ENCODE measurements around the gene NFATC1.

NFATC1 gene

GRCh38 chr18:79538635-79539034 is 142.9 kb downstream of the NFATC1 start:
- no peak for ATAC-seq
- no peak for DNase-seq

GRCh38 chr18:79540161-79540903 is 144.6 kb downstream of the NFATC1 start:
- DNase-seq (no peak), ATAC-seq (no peak)

GRCh38 chr18:79540904-79541282 is 145.2 kb downstream of the NFATC1 start:
- no peak for ATAC-seq
- no peak for DNase-seq

GRCh38 chr18:79542213-79542612 is 146.5 kb downstream of the NFATC1 start:
- no peak for DNase-seq
- no peak for ATAC-seq

- DNase-seq, result peak; percentile 1
- ATAC-seq, result no peak
Measured at GRCh38 chr18:79542876-79543750, 147.4 kb downstream of the NFATC1 start.

GRCh38 chr18:79543861-79544385 is 148.2 kb downstream of the NFATC1 start:
- ATAC-seq (no peak), DNase-seq (no peak)

GRCh38 chr18:79544386-79544963 is 148.7 kb downstream of the NFATC1 start:
- DNase-seq (no peak), ATAC-seq (no peak)

GRCh38 chr18:79545255-79545654 is 149.5 kb downstream of the NFATC1 start:
- DNase-seq (no peak), ATAC-seq (no peak)

- DNase-seq (no peak), ATAC-seq (no peak)
Measured at GRCh38 chr18:79545736-79546171, 150.0 kb downstream of the NFATC1 start.

- no peak for ATAC-seq
Measured at GRCh38 chr18:79546781-79547272, 151.1 kb downstream of the NFATC1 start.

GRCh38 chr18:79547413-79548076 is 151.8 kb downstream of the NFATC1 start:
- ATAC-seq (no peak), DNase-seq (no peak)

More at GRCh38 chr18:79546781-79547272, 151.1 kb downstream of the NFATC1 start:
- DNase-seq, result no peak

- ATAC-seq (no peak), DNase-seq (no peak)
Measured at GRCh38 chr18:79548077-79548450, 152.3 kb downstream of the NFATC1 start.

GRCh38 chr18:79548621-79548985 is 152.9 kb downstream of the NFATC1 start:
- ATAC-seq, result no peak
- DNase-seq, result no peak

GRCh38 chr18:79548986-79549637 is 153.4 kb downstream of the NFATC1 start:
- no peak for DNase-seq
- ATAC-seq, result no peak

- DNase-seq (no peak), ATAC-seq (no peak)
Measured at GRCh38 chr18:79549638-79550000, 153.9 kb downstream of the NFATC1 start.

GRCh38 chr18:79552140-79552631 is 156.5 kb downstream of the NFATC1 start:
- ATAC-seq (no peak), DNase-seq (no peak)

GRCh38 chr18:79552696-79553095 is 157.0 kb downstream of the NFATC1 start:
- DNase-seq, result no peak
- ATAC-seq, result no peak

- ATAC-seq (no peak), DNase-seq (no peak)
Measured at GRCh38 chr18:79553154-79553553, 157.4 kb downstream of the NFATC1 start.

- no peak for DNase-seq
- ATAC-seq, result no peak
Measured at GRCh38 chr18:79553696-79554095, 158.0 kb downstream of the NFATC1 start.

- ATAC-seq (no peak), DNase-seq (no peak)
Measured at GRCh38 chr18:79554321-79554720, 158.6 kb downstream of the NFATC1 start.

- ATAC-seq, result no peak
Measured at GRCh38 chr18:79554945-79555645, 159.4 kb downstream of the NFATC1 start.

More at GRCh38 chr18:79554945-79555645, 159.4 kb downstream of the NFATC1 start:
- DNase-seq, result no peak

Measured in stimulated activated naive CD8-positive, alpha-beta T cell treated with anti-CD3 and anti-CD28 coated beads, Interleukin-15, Interleukin-2, amounts not matched to agents 100 U/mL and 50 U/mL, for 24 hours (primary cell).